AG04449 (cell line): Measurements from ENCODE around the gene ETNK1.
"Not testable (repeated sequence)": the region's sequence is repeated elsewhere in the genome, so short reads cannot be mapped to it uniquely, and the experiment has no call there.

ENCODE experiments used
- CTCF ChIA-PET: fragments of 350-600 bp; formaldehyde crosslinking; extraction: SDS; loops from one replicate; lab custom pipeline; 2021; ENCODE audit warnings: antibody characterized with exemption; lab: Yijun Ruan, JAX
- POLR2A ChIA-PET: fragments of 400-600, 350-600 bp; formaldehyde crosslinking; extraction: SDS; loops from one replicate; lab custom pipeline; 2020; ENCODE audit warnings: antibody characterized with exemption, inconsistent platforms; lab: Yijun Ruan, JAX
- DNase-seq: peaks from one replicate; pipeline ENCODE4 v3.0.0-alpha.2; 2010; ENCODE audit warnings: low read depth, low spot score
- H3K4me3 ChIP-seq: 2 replicates; pipeline ENCODE4 v1.5.1; 2011; ENCODE audit warnings: low read depth, mild to moderate bottlenecking, control low read depth, low read length
- TF ChIP-seq, protein P1 (sequence below): IDR thresholded peaks from one replicate; pipeline ENCODE4 v1.5.1; 2011; ENCODE audit warnings: mild to moderate bottlenecking, moderate library complexity, low read length, control low read depth, inconsistent platforms; ENCODE audit not compliant: insufficient read depth; ENCODE audit errors: missing control alignments

ETNK1 gene

DNA sequence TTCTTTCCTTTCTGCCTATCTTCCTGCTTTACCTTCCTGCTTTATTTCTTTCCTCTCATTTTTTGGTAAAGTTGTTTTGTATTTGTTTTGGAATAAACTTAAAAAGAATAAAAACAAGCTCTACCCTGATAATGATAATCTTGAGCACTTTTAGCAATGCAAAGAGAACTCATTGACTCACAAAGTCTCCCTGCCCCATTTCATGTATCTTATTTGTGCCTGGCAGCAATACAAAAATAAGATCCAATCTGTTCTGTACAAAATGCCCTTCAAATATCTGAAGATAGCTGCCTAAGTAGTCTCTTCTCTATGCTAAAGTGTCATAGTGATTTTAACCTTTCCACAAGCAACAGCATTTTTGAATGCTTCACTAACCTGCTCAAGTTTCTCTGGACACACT lies 31.1 kb upstream of the ETNK1 start:
- DNase-seq = no peak
- H3K4me3 ChIP-seq = no peak overlapping the region
- ChIA-PET POLR2A (no interaction called here), CTCF (interaction anchor here (1.2 kb wide), 1 partner anchor 134 kb away, joined by 4 read pairs; no protein-coding TSS in a partner anchor)
- TF ChIP-seq, protein P1, sequence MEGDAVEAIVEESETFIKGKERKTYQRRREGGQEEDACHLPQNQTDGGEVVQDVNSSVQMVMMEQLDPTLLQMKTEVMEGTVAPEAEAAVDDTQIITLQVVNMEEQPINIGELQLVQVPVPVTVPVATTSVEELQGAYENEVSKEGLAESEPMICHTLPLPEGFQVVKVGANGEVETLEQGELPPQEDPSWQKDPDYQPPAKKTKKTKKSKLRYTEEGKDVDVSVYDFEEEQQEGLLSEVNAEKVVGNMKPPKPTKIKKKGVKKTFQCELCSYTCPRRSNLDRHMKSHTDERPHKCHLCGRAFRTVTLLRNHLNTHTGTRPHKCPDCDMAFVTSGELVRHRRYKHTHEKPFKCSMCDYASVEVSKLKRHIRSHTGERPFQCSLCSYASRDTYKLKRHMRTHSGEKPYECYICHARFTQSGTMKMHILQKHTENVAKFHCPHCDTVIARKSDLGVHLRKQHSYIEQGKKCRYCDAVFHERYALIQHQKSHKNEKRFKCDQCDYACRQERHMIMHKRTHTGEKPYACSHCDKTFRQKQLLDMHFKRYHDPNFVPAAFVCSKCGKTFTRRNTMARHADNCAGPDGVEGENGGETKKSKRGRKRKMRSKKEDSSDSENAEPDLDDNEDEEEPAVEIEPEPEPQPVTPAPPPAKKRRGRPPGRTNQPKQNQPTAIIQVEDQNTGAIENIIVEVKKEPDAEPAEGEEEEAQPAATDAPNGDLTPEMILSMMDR = no peak

DNA sequence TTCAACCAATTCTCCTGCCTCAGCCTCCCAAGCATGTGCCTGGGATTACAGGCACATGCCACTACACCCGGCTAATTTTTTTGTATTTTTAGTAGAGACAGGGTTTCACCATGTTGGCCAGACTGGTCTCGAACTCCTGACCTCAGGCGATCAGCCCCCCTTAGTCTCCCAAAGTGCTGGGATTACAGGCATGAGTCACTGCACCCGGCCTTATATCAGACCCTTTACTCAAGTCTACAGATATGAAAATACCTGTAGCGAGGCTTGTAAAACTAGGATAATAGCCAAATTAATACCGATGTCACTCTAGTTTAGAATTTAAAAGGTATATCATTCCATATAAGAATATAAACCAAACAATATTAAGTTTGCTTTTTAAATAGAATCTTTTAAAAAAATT lies 27.4 kb upstream of the ETNK1 start:
- CTCF ChIA-PET, POLR2A ChIA-PET: not testable (repeated sequence)

DNA sequence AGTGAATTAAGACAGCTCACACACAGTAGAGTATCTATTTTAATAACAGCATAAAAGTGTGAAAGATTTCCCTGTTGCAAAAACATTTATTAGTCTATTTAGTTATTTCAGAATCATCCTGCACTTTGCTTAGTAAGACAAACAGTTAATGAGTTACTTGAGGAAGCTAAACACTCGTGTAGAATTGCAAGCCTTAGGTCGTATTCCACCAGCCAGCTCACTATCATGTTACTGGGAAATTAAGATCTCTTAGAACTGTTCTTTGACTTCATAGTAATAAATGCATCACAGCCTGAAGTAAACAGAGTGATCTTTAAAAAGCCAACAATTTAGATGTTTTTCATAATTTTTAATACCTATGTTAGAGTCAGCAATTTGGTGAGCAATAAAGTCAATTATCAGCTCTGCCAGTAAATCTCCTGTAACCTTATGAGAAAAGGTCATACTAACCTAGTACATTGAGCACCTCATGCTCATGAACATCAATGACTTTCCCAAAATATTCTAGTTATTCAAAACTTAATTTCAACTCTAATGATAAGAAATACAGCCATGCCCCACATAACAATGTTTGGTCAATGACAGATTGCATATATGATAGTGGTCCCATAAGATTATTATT lies 26.7 kb upstream of the ETNK1 start:
- ChIA-PET POLR2A (no interaction called here), CTCF (no interaction called here)
- TF ChIP-seq, protein P1 = no peak
- DNase-seq = no peak
- H3K4me3 ChIP-seq = no peak overlapping the region

More for the DNA sequence above, 27.4 kb upstream of the ETNK1 start:
- H3K4me3 ChIP-seq, DNase-seq: not testable (repeated sequence)

DNA sequence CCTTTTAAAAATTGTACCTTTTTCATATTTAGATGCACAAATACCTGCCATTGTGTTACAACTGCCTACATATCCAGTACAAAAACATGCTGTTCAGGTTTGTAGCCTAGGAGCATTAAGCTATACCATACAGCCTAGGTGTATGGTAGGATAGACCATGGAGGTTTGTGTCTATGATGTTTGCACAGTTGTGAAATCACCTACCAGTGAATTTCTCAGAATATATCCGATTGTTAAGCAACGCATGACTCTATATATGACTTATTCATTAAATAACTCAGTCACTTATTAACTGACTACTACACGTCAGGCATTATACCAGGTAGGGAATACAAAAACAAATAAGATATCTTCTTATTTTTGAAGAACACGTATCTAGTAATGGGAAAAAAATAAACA lies 26.2 kb upstream of the ETNK1 start:
- no peak overlapping the region for H3K4me3 ChIP-seq
- TF ChIP-seq, protein P1 = no peak
- ChIA-PET CTCF (no interaction called here), POLR2A (no interaction called here)
- no peak for DNase-seq

DNA sequence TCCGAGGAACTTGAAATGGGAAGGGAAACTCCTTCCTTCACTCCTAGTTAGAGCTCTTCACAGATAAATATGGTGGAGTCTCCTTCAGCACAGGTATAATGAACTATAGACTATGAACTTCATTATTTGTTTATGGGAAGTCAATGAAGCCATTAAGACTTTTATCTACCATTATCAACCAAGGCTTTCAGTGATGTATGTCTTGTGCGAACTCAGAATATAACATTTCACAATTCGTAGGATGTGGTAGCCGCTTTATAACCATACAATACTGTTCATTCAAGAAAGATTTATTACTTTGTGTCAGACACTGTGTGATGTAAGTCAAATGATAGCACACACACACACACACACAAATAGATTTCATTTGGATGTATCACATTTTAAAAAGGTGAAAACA lies 24.8 kb upstream of the ETNK1 start:
- ChIA-PET CTCF (no interaction called here), POLR2A (no interaction called here)
- no peak overlapping the region for H3K4me3 ChIP-seq
- TF ChIP-seq, protein P1 = no peak
- no peak for DNase-seq

DNA sequence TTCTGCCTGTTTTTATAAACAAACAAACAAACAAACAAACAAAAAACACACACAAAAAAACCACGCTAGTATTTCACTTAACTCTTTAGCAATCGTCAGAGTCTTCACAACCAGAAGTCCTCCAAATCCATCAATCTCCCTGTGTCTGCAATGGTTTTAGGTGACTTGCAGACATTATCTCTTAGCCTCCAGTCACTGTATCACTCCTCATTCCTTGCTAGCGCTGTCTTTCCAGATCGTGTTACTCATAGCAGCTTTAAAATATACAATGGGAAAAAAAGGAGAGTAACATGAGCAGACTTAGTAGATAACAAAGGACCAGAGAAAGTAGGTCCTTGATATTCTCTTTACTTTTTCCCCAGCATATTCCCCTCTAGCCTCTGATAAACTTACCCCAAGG lies 15.5 kb upstream of the ETNK1 start:
- no peak overlapping the region for H3K4me3 ChIP-seq
- ChIA-PET CTCF (no interaction called here), POLR2A (no interaction called here)
- DNase-seq = no peak
- TF ChIP-seq, protein P1 = no peak

DNA sequence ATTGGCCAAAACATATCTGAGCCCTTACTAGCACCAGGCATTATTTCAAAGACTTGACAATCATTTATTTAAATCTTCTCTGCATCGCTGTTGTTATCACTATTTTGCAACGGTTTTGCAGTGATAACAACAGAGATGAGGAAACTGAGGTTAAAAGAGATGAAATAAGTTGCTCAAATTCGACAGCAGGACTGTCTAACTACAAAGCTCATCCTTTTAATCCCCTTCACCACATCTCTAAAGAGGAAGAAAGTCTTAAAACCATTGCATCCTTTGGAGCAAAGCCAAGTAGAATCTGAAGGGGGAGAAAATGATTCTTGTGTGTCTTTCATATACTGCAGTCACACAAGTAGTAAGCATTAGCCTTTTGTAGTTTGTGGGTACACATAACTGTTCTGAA lies 14.8 kb upstream of the ETNK1 start:
- ChIA-PET CTCF (no interaction called here), POLR2A (no interaction called here)
- no peak overlapping the region for H3K4me3 ChIP-seq
- DNase-seq = no peak
- TF ChIP-seq, protein P1 = no peak

DNA sequence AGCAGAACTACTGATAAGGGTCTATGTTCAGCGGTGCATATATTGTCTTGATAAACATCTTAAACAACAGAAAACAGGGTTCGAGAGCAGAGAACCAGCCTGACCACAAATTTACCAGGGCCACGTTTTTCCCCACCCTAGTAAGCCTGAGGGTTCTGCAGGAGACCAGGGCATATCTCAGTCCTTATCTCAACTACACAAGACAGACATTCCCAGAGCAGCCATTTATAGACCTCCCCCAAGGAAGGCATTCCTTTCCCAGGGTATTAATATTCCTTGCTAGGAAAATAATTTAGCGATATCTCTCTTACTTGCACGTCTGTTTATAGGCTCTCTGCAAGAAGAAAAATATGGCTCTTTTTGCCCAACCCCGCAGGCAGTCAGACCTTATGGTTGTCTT lies 12.1 kb upstream of the ETNK1 start:
- POLR2A ChIA-PET, H3K4me3 ChIP-seq, DNase-seq, CTCF ChIA-PET: not testable (repeated sequence)
